Dedifferentiated amniotic fluid mesenchymal stem cell (primary cell): Measurements from ENCODE around the gene PRR11.
"Not testable (repeated sequence)": the region's sequence is repeated elsewhere in the genome, so short reads cannot be mapped to it uniquely, and the experiment has no call there.

Source experiments
- DNase-seq: peaks from one replicate; pipeline ENCODE4 v3.0.0-alpha.2; 2016; ENCODE audit errors: extremely low spot score

The PRR11 gene

DNA sequence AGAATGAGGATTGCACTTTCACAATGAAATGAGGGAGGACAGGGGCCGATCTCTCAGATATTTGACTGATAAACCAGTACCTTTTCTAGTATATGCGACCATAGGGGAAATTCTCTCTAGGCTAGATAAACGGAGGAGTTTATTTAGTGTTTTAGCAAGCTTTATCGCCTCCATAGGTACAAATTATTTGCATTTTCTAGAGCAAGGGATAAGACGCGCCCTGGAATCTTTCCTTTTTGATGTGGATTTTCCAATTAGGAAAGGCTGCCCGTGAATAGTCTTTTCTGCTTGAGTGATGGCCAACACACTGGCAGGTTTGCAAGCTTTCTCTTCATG lies 64.4 kb downstream of the PRR11 start:
- no peak for DNase-seq

DNA sequence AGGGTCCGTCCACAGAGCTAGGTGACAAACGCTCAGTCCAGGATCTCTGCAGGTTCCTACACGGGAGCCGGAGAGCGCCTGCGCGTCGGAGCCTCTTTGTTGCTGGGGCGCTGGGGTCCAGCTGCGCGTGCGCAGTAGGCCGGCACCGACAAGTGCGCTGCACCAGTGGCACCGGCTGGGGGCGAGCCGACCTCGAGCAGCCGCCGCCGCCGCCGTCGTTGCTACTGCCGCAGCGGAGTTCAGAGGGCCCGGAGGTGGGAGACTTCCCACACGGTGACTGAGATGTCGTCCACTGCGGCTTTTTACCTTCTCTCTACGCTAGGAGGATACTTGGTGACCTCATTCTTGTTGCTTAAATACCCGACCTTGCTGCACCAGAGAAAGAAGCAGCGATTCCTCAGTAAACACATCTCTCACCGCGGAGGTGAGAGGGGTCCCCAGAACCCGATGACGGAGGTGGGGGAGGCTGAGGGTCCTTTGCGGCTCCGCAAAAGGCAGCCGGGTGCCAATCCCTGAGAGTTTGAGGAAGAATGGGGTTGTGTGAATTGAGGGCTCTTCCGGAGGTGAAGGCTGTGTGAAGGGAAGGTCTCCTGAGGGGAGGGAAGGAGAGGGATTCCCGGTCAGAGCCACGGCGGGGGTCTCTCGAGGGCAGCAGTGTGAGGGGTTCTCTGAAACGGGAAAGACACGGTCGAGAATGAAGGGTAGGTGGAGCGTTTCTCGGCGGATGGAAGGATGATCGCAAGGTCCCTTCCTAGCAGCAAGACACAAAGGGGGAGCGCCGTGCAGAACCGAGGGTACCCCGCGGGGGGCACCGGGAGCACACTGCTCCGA lies 65.0 kb downstream of the PRR11 start, which contains the start of gene GDPD1:
TSS of gene GDPD1 (plus strand) at position 184 of the 831 bp plus-strand sequence. CDS start at position 283, 99 bp downstream.
- peak; percentile 87 for DNase-seq

DNA sequence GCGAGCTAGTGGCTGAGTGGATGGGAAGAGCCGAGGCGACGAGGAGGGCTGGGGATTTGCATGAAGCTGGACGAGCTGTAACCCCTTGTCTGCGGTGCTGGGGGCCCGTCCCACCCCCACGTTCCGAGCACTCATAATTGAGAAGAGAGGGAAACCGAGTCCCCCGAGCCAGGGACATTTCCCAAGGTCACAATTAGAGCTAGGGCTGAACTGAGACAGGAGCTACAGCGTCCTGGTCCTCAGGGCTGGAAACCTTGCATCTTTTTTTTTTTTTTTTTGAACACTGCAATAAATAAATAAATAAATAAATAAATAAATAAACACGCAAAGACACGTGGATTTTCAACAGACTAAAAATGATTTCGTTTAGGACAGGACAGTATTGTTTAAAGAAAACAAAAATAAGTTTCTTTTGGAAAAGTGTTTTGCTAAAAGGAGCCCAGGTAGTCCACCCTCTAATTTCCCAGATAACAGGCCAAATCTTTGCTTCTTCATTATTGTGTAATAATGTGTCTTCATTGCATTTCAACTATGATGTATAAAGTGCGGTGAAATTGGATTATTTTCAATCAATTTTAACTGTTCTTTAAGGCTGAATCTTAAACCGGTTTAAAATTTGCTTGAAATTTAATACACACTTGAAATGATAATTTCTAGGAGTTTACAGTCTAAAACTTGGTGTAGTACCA lies 65.8 kb downstream of the PRR11 start:
- DNase-seq, result no peak

DNA sequence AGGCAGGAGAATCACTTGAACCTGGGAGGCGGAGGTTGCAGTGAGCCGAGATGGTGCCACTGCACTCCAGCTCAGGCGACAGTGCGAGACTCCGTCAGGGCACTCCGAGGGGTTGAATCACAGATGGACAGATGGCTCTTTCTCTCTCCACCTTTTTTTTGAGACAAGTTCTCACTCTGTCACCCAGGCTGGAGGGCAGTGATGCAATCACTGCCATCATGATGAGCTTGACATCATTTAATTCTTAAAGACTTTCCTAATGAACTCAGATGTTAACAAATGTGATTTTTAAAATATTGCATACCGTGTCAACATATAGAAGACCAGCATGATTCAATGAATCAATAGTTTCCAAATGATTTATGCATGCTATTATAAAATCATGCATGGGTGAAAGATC lies 68.3 kb downstream of the PRR11 start:
- DNase-seq, result no peak

DNA sequence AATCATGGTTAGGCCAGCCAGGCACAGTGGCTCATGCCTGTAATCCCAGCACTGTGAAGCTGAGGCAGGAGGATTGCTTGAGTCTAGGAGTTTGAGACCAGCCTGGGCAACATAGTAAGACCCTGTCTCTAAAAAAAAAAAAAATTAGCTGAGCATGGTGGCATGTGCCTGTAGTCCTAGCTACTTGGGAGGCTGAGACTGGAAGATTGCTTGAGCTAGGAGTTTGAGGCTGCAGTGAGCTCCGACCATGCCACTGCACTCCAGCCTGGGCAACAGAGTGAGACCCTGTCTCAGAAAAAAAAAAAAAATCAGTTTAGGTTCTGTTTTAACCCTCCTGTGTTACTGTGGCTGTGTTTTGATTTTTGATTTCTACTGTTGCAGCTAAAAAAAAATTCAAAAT lies 73.0 kb downstream of the PRR11 start:
- not testable (repeated sequence) for DNase-seq

DNA sequence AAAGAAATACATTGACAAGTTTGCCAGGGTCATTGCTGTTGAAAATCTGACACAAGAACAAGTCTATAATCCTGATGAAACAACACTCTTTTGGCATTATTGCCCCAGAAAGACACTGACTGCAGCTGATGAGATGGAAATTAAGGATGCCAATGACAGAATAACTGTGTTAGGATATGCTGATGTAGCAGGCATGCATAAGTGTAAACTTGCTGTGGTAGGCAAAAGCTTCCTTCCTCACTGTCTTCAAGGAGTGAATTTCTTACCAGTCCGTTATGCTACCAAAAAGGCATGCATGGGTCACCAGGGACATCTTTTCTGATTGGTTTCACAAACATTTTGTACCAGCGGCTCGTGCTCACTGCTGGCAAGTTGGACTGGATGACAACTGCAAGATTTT lies 75.2 kb downstream of the PRR11 start:
- DNase-seq, result no peak

DNA sequence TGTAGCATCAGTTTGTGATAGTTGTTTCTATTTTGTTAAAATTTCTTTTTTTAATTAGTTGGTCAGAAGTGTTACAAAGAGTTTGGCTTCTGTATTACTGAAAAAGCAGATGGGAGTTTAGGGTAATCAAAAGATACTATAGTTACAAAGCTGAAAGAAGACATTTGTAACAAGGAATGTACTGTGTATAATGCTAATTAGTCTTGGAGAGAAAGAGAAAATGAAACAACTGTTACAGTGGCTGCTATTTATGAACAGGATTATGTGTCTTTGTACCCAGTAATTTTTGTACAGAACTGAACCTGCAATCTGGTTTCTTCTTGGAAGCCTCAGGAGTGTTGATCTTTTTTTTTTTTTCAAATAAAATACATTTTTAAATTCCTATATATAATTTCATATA lies 79.1 kb downstream of the PRR11 start:
- DNase-seq, result no peak

DNA sequence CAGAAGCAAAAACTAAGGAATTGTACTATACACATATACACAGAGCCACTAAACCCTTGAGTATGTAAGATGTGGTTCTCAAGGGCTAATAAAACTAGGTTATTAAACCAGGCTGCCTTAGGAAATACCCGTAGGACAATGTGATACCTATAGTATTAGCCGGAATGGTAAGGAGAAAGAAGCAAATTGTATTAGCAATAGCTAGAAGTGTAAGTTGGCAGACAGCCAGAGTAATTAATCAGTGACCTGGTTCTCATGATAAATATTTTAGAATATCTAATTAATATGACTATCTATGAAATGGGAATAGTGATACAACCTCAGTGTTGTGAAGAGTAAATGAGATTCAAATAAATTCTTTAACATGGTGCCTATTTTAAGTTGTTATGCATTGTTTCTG lies 83.4 kb downstream of the PRR11 start:
- no peak for DNase-seq

DNA sequence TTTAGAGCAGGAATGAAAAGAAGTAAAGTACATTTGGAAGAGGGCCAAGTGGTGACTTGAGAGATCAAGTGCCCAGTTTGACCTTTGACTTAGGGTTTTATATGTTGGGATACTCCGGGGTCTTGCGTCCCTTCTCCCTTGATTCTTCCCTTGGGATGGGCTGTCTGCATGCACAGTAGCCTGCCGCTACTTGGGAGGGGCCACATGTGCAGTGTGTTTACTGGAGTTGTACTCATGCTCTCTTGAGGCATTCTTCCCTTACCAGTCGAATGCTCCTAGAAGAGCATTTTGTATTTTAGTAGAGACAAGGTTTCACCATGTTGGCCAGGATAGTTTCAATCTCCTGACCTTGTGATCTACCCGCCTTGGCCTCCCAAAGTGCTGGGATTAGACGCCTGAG lies 88.5 kb downstream of the PRR11 start:
- no peak for DNase-seq
